CD4-positive, alpha-beta T cell (primary cell): Measurements from ENCODE around the gene CEP112. TPM values are rescaled to one million over a fixed set of nuclear protein-coding genes. Genes with fewer than 3 reads are reported as not detected.

Experiments used
- ATAC-seq: fragments of 200-7000 bp; cut with Tn5 transposase; one replicate; pipeline ENCODE4 v1.10.0; 2022; ENCODE audit warnings: mild to moderate bottlenecking; ENCODE audit not compliant: poor library complexity
- CTCF ChIA-PET: fragments of 350-600 bp; sonication (Branson Sonifier 250); formaldehyde crosslinking; loops from one replicate; lab custom pipeline; 2021; ENCODE audit warnings: antibody characterized with exemption, inconsistent platforms; lab: Charles Lee
- POLR2A ChIA-PET: fragments of 350-600 bp; sonication (Branson Sonifier 250); formaldehyde crosslinking; loops from one replicate; lab custom pipeline; 2021; ENCODE audit warnings: antibody characterized with exemption, inconsistent platforms; lab: Charles Lee
- DNase-seq, 14 experiments: peaks; one replicate each; pipeline ENCODE4 v3.0.0-alpha.2; 2013 to 2020; ENCODE audit warnings: mixed read lengths in 2 of 14
- H3K27ac ChIP-seq, 2 donors: one replicate each; pipeline versions ENCODE4 v1.5.1 to v1.7.0; 2013; ENCODE audit warnings: low read length in 2 of 2, low read depth in 1 of 2, mild to moderate bottlenecking in 1 of 2
- H3K27me3 ChIP-seq, 2 experiments: 1 replicate in 1 of 2; 2 replicates in 1 of 2; pipeline versions ENCODE4 v1.6.1 to v1.7.0; 2013; ENCODE audit warnings: low read length in 2 of 2, control low read depth in 1 of 2, mild to moderate bottlenecking in 1 of 2, moderate library complexity in 1 of 2; ENCODE audit not compliant: insufficient read depth in 2 of 2, control insufficient read depth in 1 of 2
- H3K36me3 ChIP-seq: one replicate; pipeline ENCODE4 v1.6.1; 2013; ENCODE audit warnings: low read length, control low read depth; ENCODE audit not compliant: insufficient read depth
- H3K4me1 ChIP-seq: one replicate; pipeline ENCODE4 v1.6.1; 2013; ENCODE audit warnings: low read length, control low read depth; ENCODE audit not compliant: insufficient read depth
- H3K4me3 ChIP-seq: one replicate; pipeline ENCODE4 v1.5.1; 2013; ENCODE audit warnings: mild to moderate bottlenecking, low read length, moderate library complexity
- H3K9me3 ChIP-seq, 2 experiments: 1 replicate in 1 of 2; 2 replicates in 1 of 2; pipeline versions ENCODE4 v1.6.1 to v1.7.0; 2013; ENCODE audit warnings: low read length in 2 of 2, mild to moderate bottlenecking in 2 of 2, control low read depth in 1 of 2, moderate library complexity in 1 of 2; ENCODE audit not compliant: control insufficient read depth in 1 of 2, insufficient read depth in 1 of 2
- H3K27ac Mint-ChIP-seq: one replicate; pipeline ENCODE4 v1.8.0; 2020; ENCODE audit warnings: mixed read lengths
- H3K27me3 Mint-ChIP-seq: one replicate; pipeline ENCODE4 v1.8.0; 2021; ENCODE audit warnings: mixed read lengths
- H3K36me3 Mint-ChIP-seq: one replicate; pipeline ENCODE4 v1.8.0; 2021; ENCODE audit warnings: low read depth, mixed read lengths
- H3K4me1 Mint-ChIP-seq: one replicate; pipeline ENCODE4 v1.8.0; 2021; ENCODE audit warnings: low read depth, mixed read lengths
- H3K4me3 Mint-ChIP-seq: one replicate; pipeline ENCODE4 v1.8.0; 2020; ENCODE audit warnings: mild to moderate bottlenecking, mixed read lengths
- H3K9me3 Mint-ChIP-seq: one replicate; pipeline ENCODE4 v1.8.0; 2020; ENCODE audit warnings: mixed read lengths
- CTCF ChIP-seq: fragments of 200-600 bp; IDR thresholded peaks from one replicate; pipeline ENCODE4 v1.8.0; 2022; ENCODE audit warnings: antibody characterized with exemption, mild to moderate bottlenecking
- intact Hi-C, 2 experiments: fragments of 100-400 bp; cut with DNase I in 1 of 2; cut with micrococcal nuclease in 1 of 2; formaldehyde crosslinking; loops; one replicate each; pipeline versions ENCODE4 v1.15.1 to v1.9.0; 2023 to 2025; cut with DNase I, micrococcal nuclease
- total RNA-seq, 174 experiments: library from RNA in 2 of 174; stranded (reverse) in 2 of 174; gene quantifications; one replicate each; pipeline ENCODE4 v1.2.3 and lab custom pipeline; 2021 to 2026

Gene CEP112
- total RNA-seq, 2 experiments from 2014 or later, result 1.6 to 2.2 TPM

GRCh38 chr17:65745241-65745640 is 446.7 kb downstream of the CEP112 start:
- no peak overlapping the region for H3K27ac ChIP-seq
- Mint-ChIP-seq H3K27me3 (no peaks in the 10 kb centered on the region), H3K27ac (no peak overlapping the region), H3K9me3 (no peaks in the 10 kb centered on the region), H3K36me3 (no peaks in the 10 kb centered on the region), H3K4me1 (peaks cover 33% of the 10 kb centered on the region), H3K4me3 (no peak overlapping the region)
- no peaks in the 10 kb centered on the region for H3K36me3 ChIP-seq
- H3K4me1 ChIP-seq, result peaks cover 8% of the 10 kb centered on the region
- intact Hi-C loops, result no loop called here
- no peak for TF ChIP-seq CTCF
- ATAC-seq (no peak), DNase-seq (no peak)
- H3K4me3 ChIP-seq, result no peak overlapping the region
- no peaks in the 10 kb centered on the region for H3K9me3 ChIP-seq
- CTCF ChIA-PET, result interaction anchor here (0.7 kb wide), 1 partner anchor 101 kb away, joined by 4 read pairs; no protein-coding TSS in a partner anchor
- no peaks in the 10 kb centered on the region for H3K27me3 ChIP-seq
- POLR2A ChIA-PET, result no interaction called here

- peaks cover 28% of the 10 kb centered on the region for H3K4me1 Mint-ChIP-seq
- POLR2A ChIA-PET, result interaction anchor here (1.0 to 1.9 kb wide), 3 partner anchors 15 to 184 kb away, joined by 4 to 5 read pairs (median 4); no protein-coding TSS in a partner anchor
- intact Hi-C loops, result no loop called here
Observed at GRCh38 chr17:65743308-65743655, 448.7 kb downstream of the CEP112 start.

GRCh38 chr17:65742403-65743307 is 449.3 kb downstream of the CEP112 start:
- H3K27me3 Mint-ChIP-seq, result no peaks in the 10 kb centered on the region

More at GRCh38 chr17:65743308-65743655, 448.7 kb downstream of the CEP112 start:
- no peaks in the 10 kb centered on the region for H3K27me3 Mint-ChIP-seq
- Histone ChIP-seq H3K27ac (no peak overlapping the region), H3K9me3 (no peaks in the 10 kb centered on the region), H3K36me3 (no peaks in the 10 kb centered on the region), H3K4me1 (peaks cover 8% of the 10 kb centered on the region), H3K27me3 (no peaks in the 10 kb centered on the region), H3K4me3 (no peak overlapping the region)
- DNase-seq, result no peak
- CTCF ChIA-PET, result no interaction called here
- H3K36me3 Mint-ChIP-seq, result no peaks in the 10 kb centered on the region
- H3K27ac Mint-ChIP-seq, result peak overlapping the region; percentile 15
- no peak for ATAC-seq
- TF ChIP-seq CTCF, result no peak
- H3K4me3 Mint-ChIP-seq, result peak overlapping the region; percentile 74
- H3K9me3 Mint-ChIP-seq, result no peaks in the 10 kb centered on the region

More at GRCh38 chr17:65742403-65743307, 449.3 kb downstream of the CEP112 start:
- H3K9me3 ChIP-seq, result no peaks in the 10 kb centered on the region
- H3K4me3 ChIP-seq, result no peak overlapping the region
- no peak overlapping the region for H3K27ac ChIP-seq
- no peaks in the 10 kb centered on the region for H3K27me3 ChIP-seq
- no peaks in the 10 kb centered on the region for H3K36me3 ChIP-seq
- H3K27ac Mint-ChIP-seq, result peak overlapping the region; percentile 45
- no peaks in the 10 kb centered on the region for H3K9me3 Mint-ChIP-seq
- peak in 4 of 14 experiments; percentile 2 to 23 (median 18) for DNase-seq
- intact Hi-C loops, result no loop called here
- TF ChIP-seq CTCF, result no peak
- peaks cover 28% of the 10 kb centered on the region for H3K4me1 Mint-ChIP-seq
- no peaks in the 10 kb centered on the region for H3K36me3 Mint-ChIP-seq
- peak; percentile 51 for ATAC-seq
- CTCF ChIA-PET, result no interaction called here
- H3K4me3 Mint-ChIP-seq, result peak overlapping the region; percentile 74
- POLR2A ChIA-PET, result interaction anchor here (0.6 to 2.8 kb wide), 8 partner anchors 8 to 323 kb away, joined by 3 to 10 read pairs (median 4); no protein-coding TSS in a partner anchor
- H3K4me1 ChIP-seq, result peaks cover 8% of the 10 kb centered on the region
